Measurements from ENCODE around the gene SNED1. TPM values are rescaled to one million over a fixed set of nuclear protein-coding genes. Genes with fewer than 3 reads are reported as not detected.

SNED1 gene
- total RNA-seq, 1 experiment from 2014 or later = 22.0 TPM

DNA sequence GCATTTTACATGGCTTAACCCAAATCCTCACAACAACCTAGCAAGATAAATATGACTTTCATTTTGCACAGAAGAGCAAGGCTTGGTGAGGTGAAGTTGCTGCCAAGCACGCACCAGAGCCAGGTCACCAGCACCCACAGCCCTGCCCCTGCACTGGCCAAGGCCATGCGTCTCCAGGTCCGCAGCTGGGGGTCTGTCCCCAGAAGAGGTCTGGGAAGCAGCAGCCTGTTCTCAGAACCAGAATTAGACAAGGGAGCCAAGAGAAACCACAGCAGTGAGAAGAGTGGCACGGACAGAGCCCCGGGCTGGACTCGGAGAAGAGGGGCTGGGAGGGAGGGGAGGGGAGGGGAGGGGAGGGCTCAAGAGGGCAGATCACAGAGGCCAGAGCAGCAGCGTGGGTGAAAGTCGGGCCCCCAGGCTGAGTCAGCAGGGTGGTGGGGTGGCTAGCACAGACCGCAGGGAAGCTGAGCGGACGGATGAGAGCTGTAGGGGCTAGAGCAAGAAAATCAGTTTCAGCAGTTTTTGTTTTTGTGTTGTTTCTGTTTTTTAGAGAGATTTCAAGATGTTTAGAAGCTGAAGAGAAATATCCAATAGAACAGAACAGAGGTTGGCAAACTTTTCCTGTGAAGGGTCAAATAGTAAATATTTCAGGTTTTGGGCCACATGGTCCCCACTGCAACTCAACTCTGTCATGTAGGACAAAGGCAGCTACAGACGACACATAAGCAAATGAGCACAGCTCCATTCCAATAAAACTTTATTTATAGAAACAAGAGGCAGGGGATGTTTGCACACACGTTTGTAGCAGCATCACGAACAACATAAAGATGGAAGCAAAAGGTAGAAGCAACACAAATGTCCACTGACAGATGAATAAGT, 111.0 kb downstream of the SNED1 start:
- DNase-seq (ENCODE audit: unreplicated experiment) = no peak
- ChIA-PET CTCF (interaction anchor here (0.5 to 0.7 kb wide), 2 partner anchors 262 to 406 kb away, joined by 3 read pairs; no protein-coding TSS in a partner anchor), POLR2A (no interaction called here)
- intact Hi-C loops (cut with micrococcal nuclease) = no loop called here
- Mint-ChIP-seq H3K4me3 (ENCODE audit: unreplicated experiment) (no peak overlapping the region), H3K27ac (ENCODE audit: low read depth, unreplicated experiment) (no peak overlapping the region), H3K9me3 (ENCODE audit: unreplicated experiment) (no peaks in the 10 kb centered on the region), H3K27me3 (ENCODE audit: insufficient read depth, unreplicated experiment) (no peaks in the 10 kb centered on the region), H3K36me3 (ENCODE audit: insufficient read depth, unreplicated experiment) (peaks cover 12% of the 10 kb centered on the region), H3K4me1 (ENCODE audit: insufficient read depth, unreplicated experiment) (no peaks in the 10 kb centered on the region)
- no TSS peak for BruUV-seq (replicated peaks)
- TF ChIP-seq, protein P1, sequence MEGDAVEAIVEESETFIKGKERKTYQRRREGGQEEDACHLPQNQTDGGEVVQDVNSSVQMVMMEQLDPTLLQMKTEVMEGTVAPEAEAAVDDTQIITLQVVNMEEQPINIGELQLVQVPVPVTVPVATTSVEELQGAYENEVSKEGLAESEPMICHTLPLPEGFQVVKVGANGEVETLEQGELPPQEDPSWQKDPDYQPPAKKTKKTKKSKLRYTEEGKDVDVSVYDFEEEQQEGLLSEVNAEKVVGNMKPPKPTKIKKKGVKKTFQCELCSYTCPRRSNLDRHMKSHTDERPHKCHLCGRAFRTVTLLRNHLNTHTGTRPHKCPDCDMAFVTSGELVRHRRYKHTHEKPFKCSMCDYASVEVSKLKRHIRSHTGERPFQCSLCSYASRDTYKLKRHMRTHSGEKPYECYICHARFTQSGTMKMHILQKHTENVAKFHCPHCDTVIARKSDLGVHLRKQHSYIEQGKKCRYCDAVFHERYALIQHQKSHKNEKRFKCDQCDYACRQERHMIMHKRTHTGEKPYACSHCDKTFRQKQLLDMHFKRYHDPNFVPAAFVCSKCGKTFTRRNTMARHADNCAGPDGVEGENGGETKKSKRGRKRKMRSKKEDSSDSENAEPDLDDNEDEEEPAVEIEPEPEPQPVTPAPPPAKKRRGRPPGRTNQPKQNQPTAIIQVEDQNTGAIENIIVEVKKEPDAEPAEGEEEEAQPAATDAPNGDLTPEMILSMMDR (IDR thresholded peaks at IDR 0.05; ENCODE audit: unreplicated experiment) = no peak

- TF ChIP-seq, protein P1 (IDR thresholded peaks at IDR 0.05; ENCODE audit: unreplicated experiment) = no peak
- Mint-ChIP-seq H3K27me3 (ENCODE audit: insufficient read depth, unreplicated experiment) (no peaks in the 10 kb centered on the region), H3K36me3 (ENCODE audit: insufficient read depth, unreplicated experiment) (peaks cover 16% of the 10 kb centered on the region), H3K9me3 (ENCODE audit: unreplicated experiment) (no peaks in the 10 kb centered on the region), H3K4me1 (ENCODE audit: insufficient read depth, unreplicated experiment) (no peaks in the 10 kb centered on the region), H3K4me3 (ENCODE audit: unreplicated experiment) (no peak overlapping the region), H3K27ac (ENCODE audit: low read depth, unreplicated experiment) (no peak overlapping the region)
- no peak for DNase-seq (ENCODE audit: unreplicated experiment)
- BruUV-seq (replicated peaks) = no TSS peak
- ChIA-PET POLR2A (interaction anchor here (0.6 kb wide), 1 partner anchor 523 kb away, joined by 3 read pairs; no protein-coding TSS in a partner anchor), CTCF (interaction anchor here (0.7 kb wide), 1 partner anchor 406 kb away, joined by 3 read pairs; no protein-coding TSS in a partner anchor)
- intact Hi-C loops (cut with micrococcal nuclease) = no loop called here
Measured at GRCh38 chr2:241110089-241110606, 111.7 kb downstream of the SNED1 start.

- Mint-ChIP-seq H3K27ac (ENCODE audit: low read depth, unreplicated experiment) (no peak overlapping the region), H3K4me1 (ENCODE audit: insufficient read depth, unreplicated experiment) (no peaks in the 10 kb centered on the region), H3K36me3 (ENCODE audit: insufficient read depth, unreplicated experiment) (peaks cover 16% of the 10 kb centered on the region), H3K27me3 (ENCODE audit: insufficient read depth, unreplicated experiment) (no peaks in the 10 kb centered on the region), H3K4me3 (ENCODE audit: unreplicated experiment) (no peak overlapping the region), H3K9me3 (ENCODE audit: unreplicated experiment) (no peaks in the 10 kb centered on the region)
- ChIA-PET POLR2A (interaction anchor here (0.6 kb wide), 1 partner anchor 524 kb away, joined by 3 read pairs; no protein-coding TSS in a partner anchor), CTCF (interaction anchor here (0.6 kb wide), 1 partner anchor 31 kb away, joined by 4 read pairs; no protein-coding TSS in a partner anchor)
- intact Hi-C loops (cut with micrococcal nuclease) = no loop called here
- TF ChIP-seq, protein P1 (IDR thresholded peaks at IDR 0.05; ENCODE audit: unreplicated experiment) = no peak
- no peak for DNase-seq (ENCODE audit: unreplicated experiment)
- no TSS peak for BruUV-seq (replicated peaks)
Measured at GRCh38 chr2:241110607-241111439, 112.4 kb downstream of the SNED1 start.

GRCh38 chr2:241111440-241111805, 113.0 kb downstream of the SNED1 start:
- intact Hi-C loops (cut with micrococcal nuclease) = no loop called here
- H3K4me1 Mint-ChIP-seq (ENCODE audit: insufficient read depth, unreplicated experiment) = no peaks in the 10 kb centered on the region
- no peaks in the 10 kb centered on the region for H3K9me3 Mint-ChIP-seq (ENCODE audit: unreplicated experiment)
- H3K27ac Mint-ChIP-seq (ENCODE audit: low read depth, unreplicated experiment) = no peak overlapping the region
- POLR2A ChIA-PET = no interaction called here
- CTCF ChIA-PET = interaction anchor here (0.6 kb wide), 1 partner anchor 31 kb away, joined by 4 read pairs; no protein-coding TSS in a partner anchor
- no peak overlapping the region for H3K4me3 Mint-ChIP-seq (ENCODE audit: unreplicated experiment)
- no peak for DNase-seq (ENCODE audit: unreplicated experiment)
- no peaks in the 10 kb centered on the region for H3K27me3 Mint-ChIP-seq (ENCODE audit: insufficient read depth, unreplicated experiment)
- no TSS peak for BruUV-seq (replicated peaks)
- H3K36me3 Mint-ChIP-seq (ENCODE audit: insufficient read depth, unreplicated experiment) = peaks cover 16% of the 10 kb centered on the region
- TF ChIP-seq, protein P1 (IDR thresholded peaks at IDR 0.05; ENCODE audit: unreplicated experiment) = no peak

Data from MCF 10A (cell line).